Lower leg skin (tissue), 4 donors: Measurements from ENCODE around the gene TPRX2. TPM values are rescaled to one million over a fixed set of nuclear protein-coding genes. Genes with fewer than 3 reads are reported as not detected.
"Not testable (repeated sequence)": the region's sequence is repeated elsewhere in the genome, so short reads cannot be mapped to it uniquely, and the experiment has no call there.

Source experiments
- DNase-seq, 2 donors: peaks; one replicate each; pipeline ENCODE4 v3.0.0-alpha.2; 2019; ENCODE audit warnings: low spot score in 2 of 2
- H3K4me3 ChIP-seq: fragments of 200-600 bp; sonication (generic); 2 replicates; pipeline ENCODE4 v1.5.1; 2017; ENCODE audit warnings: mild to moderate bottlenecking, low read depth; ENCODE audit not compliant: poor library complexity, severe bottlenecking
- POLR2A ChIP-seq, 2 donors: fragments of 450-650 bp; IDR thresholded peaks; one replicate each; pipeline ENCODE4 v1.6.1; 2016 to 2017; ENCODE audit warnings: antibody characterized with exemption in 2 of 2, mild to moderate bottlenecking in 1 of 2, moderate library complexity in 1 of 2
- WGBS, 2 donors: methylation state at CpG; one replicate each; pipeline ENCODE4 v1.1.5; 2018; 5-methylcytosine and 5-hydroxymethylcytosine counted together
- intact Hi-C: fragments of 100-400 bp; cut with DNase I; formaldehyde crosslinking; loops from one replicate; pipeline ENCODE4 v1.15.0; 2023; ENCODE audit warnings: low total_unique reads
- total RNA-seq, 4 donors: library from RNA; depleted of rRNA; stranded (reverse); fragments of >200 nt; gene quantifications; one replicate each; pipeline ENCODE4 v1.1.0, GENCODE V29; 2016
- TF ChIP-seq, protein P1 (sequence below), 3 donors: fragments of 450-650 bp; IDR thresholded peaks; one replicate each; pipeline ENCODE4 v1.5.1; 2016; ENCODE audit warnings: antibody characterized with exemption in 3 of 3, mild to moderate bottlenecking in 3 of 3, moderate library complexity in 2 of 3

TPRX2 gene
- total RNA-seq, 4 donors from 2014 or later: not detected

DNA sequence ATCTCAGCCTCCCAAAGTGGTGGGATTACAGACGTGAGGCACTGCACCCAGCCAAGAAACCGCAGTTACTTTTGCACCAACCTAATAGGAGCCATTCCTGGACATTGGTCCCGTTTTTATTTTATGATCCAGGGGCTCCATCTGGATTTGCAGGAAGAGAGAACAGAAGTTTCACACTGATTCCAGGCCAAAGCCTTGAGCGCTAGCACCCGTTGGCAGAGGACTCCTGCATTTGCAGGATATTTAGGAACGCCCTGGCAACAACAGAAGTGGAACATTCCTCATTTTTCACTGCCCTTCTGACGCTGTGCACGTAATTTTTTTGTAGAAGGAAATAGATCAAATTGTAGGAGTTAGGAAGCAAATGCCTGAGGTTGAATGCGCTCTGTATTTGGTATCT lies 38.8 kb downstream of the TPRX2 start:
- TF ChIP-seq, protein P1, sequence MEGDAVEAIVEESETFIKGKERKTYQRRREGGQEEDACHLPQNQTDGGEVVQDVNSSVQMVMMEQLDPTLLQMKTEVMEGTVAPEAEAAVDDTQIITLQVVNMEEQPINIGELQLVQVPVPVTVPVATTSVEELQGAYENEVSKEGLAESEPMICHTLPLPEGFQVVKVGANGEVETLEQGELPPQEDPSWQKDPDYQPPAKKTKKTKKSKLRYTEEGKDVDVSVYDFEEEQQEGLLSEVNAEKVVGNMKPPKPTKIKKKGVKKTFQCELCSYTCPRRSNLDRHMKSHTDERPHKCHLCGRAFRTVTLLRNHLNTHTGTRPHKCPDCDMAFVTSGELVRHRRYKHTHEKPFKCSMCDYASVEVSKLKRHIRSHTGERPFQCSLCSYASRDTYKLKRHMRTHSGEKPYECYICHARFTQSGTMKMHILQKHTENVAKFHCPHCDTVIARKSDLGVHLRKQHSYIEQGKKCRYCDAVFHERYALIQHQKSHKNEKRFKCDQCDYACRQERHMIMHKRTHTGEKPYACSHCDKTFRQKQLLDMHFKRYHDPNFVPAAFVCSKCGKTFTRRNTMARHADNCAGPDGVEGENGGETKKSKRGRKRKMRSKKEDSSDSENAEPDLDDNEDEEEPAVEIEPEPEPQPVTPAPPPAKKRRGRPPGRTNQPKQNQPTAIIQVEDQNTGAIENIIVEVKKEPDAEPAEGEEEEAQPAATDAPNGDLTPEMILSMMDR (IDR thresholded peaks at IDR 0.05): no peak
- TF ChIP-seq POLR2A (IDR thresholded peaks at IDR 0.05): no peak
- no peak overlapping the region for H3K4me3 ChIP-seq

DNA sequence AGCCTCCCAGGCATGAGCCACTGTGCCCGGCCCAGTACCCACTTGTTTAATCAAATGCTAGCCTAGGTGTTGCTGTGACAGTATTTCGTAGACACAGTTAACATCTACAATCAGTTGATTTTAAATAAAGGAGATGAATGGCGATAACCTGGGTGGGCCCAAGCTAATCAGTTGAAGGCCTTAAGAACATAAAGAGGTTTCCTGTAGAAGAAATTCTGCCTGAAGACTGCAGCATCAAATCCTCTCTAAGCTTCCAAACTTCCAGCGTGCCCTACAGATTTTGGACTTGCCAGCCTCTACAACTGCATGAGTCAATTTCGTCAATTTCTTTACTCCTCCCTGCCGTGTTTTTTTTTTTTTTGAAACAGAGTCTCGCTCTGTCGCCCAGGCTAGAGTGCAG lies 40.3 kb downstream of the TPRX2 start:
- no peak for DNase-seq
- no peak for TF ChIP-seq POLR2A (IDR thresholded peaks at IDR 0.05)
- TF ChIP-seq, protein P1 (IDR thresholded peaks at IDR 0.05): no peak
- intact Hi-C loops: no loop called here
- H3K4me3 ChIP-seq: no peak overlapping the region
- WGBS, 2 donors: 91 to 92% methylated on average over 8 of the region's 8 CpGs

More for the DNA sequence above, 38.8 kb downstream of the TPRX2 start:
- peak in 1 of 2 donors; percentile 40 for DNase-seq
- 47 to 68% methylated on average over 9 of the region's 9 CpGs for WGBS, 2 donors
- intact Hi-C loops: no loop called here

DNA sequence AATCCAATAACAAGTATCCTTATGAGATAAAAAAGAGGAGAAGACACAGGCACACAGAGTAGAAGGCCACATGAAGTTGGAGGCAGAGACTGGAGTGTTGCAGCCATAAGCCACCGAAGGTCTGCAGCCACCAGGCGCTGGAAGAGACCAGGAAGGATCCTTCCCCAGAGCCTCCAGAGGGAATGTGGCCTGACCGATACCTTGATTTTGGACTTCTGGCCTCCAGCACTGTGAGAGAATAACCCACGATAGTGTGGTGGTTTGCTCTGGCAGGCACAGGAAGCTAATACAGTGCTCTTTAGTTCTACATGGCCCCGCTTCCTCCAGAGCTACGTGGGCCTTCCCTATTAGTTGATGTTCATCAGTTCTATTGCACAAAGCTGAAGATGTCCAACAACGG lies 42.3 kb downstream of the TPRX2 start:
- peak in 1 of 2 donors; percentile 29 for DNase-seq
- H3K4me3 ChIP-seq: no peak overlapping the region
- TF ChIP-seq, protein P1 (IDR thresholded peaks at IDR 0.05): no peak
- no peak for TF ChIP-seq POLR2A (IDR thresholded peaks at IDR 0.05)
- intact Hi-C loops: no loop called here
- WGBS, 2 donors: 79 to 83% methylated on average over 7 of the region's 7 CpGs

DNA sequence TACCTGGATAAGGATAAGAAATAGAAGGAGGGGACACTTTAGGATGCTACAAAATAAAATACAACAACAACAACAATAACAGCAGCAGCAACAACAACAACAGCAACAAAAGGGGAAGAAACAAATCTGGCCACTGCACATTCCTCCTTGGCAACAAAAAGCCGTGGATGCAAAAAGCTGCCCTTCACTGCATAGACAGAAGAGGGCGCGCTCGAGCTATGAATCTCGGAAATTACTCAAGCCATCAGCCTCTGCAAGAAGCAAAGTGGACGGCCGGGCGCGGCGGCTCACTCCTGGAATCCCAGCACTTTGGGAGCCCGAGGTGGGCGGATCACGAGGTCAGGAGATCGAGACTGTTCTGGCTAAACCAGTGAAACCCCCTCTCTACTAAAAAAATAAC lies 50.3 kb downstream of the TPRX2 start:
- DNase-seq: peak; percentile 83 to 98

DNA sequence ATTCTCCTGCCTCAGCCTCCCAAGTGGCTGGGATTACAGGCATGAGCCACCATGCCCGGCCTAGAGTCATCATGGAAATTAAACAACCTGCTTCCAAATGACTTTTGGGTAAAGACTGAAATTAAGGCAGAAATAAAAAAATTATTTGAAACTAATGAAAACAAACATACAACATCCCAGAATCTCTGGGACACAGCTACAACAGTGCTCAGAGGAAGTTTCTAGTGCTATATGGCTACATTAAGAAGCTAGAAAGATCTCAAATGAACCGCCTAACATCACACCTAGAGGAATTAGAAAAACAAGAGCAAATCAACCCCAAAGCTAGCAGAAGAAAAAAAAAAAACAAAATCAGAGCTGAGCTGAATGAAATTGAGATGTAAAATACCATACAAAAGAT lies 51.2 kb downstream of the TPRX2 start:
- intact Hi-C loops, H3K4me3 ChIP-seq: not testable (repeated sequence)
- DNase-seq: peak in 1 of 2 donors; percentile 14
- WGBS, 2 donors: 87 to 92% methylated on average over 1 to 2 of the region's 2 CpGs

More for the DNA sequence above, 50.3 kb downstream of the TPRX2 start:
- WGBS, 2 donors: 0 to 2% methylated on average over 5 to 6 of the region's 14 CpGs
- H3K4me3 ChIP-seq, intact Hi-C loops: not testable (repeated sequence)

Other genes starting within 250 kb of the TPRX2 start
- 10 to 100 TPM; 49.4 to 89.4 (median 66.0) TPM for gene EHD2, start 145.8 kb upstream of the TPRX2 start, total RNA-seq
- 100 to 1,000 TPM; 537 to 842 (median 746) TPM for gene NOP53, start 113.7 kb upstream of the TPRX2 start, total RNA-seq
- 100 to 1,000 TPM; 487 to 722 (median 609) TPM for gene SELENOW, start 80.5 kb upstream of the TPRX2 start, total RNA-seq
- not detected for gene TPRX1, start 54.7 kb upstream of the TPRX2 start, total RNA-seq
- gene CRX, start 37.3 kb upstream of the TPRX2 start, total RNA-seq: not detected
- gene SULT2A1, start 27.1 kb downstream of the TPRX2 start, total RNA-seq: not detected
- gene BSPH1, start 132.9 kb downstream of the TPRX2 start, total RNA-seq: not detected
- gene ELSPBP1, start 135.4 kb downstream of the TPRX2 start, total RNA-seq: not detected
- gene CABP5, start 184.8 kb downstream of the TPRX2 start, total RNA-seq: not detected